Tibial nerve (tissue), 4 donors: ENCODE results near the gene JPH2. TPM values are rescaled to one million over a fixed set of nuclear protein-coding genes. Genes with fewer than 3 reads are reported as not detected.

Experiments
- DNase-seq, 2 donors: peaks; one replicate each; pipeline ENCODE4 v3.0.0-alpha.2; 2019; ENCODE audit warnings: low spot score in 2 of 2
- H3K27ac ChIP-seq, 4 donors: fragments of 200-600 bp; sonication (generic) in 3 of 4; one replicate each; pipeline ENCODE4 v1.5.1; 2017 to 2019; ENCODE audit warnings: mild to moderate bottlenecking in 1 of 4
- H3K27me3 ChIP-seq, 2 donors: fragments of 200-600 bp; sonication (generic) in 1 of 2; one replicate each; pipeline versions ENCODE4 v1.5.1 to v1.6.0; 2017 to 2019
- H3K36me3 ChIP-seq, 3 donors: fragments of 200-600 bp; sonication (generic); one replicate each; pipeline ENCODE4 v1.5.1; 2018 to 2019
- H3K4me1 ChIP-seq, 4 donors: fragments of 200-600 bp; sonication (generic) in 3 of 4; one replicate each; pipeline ENCODE4 v1.5.1; 2017 to 2019
- H3K4me3 ChIP-seq, 4 donors: fragments of 200-600 bp; sonication (generic) in 3 of 4; one replicate each; pipeline ENCODE4 v1.5.1; 2017 to 2019; ENCODE audit warnings: mild to moderate bottlenecking in 1 of 4, moderate library complexity in 1 of 4
- H3K9me3 ChIP-seq, 4 donors: fragments of 200-600 bp; sonication (generic) in 3 of 4; one replicate each; pipeline ENCODE4 v1.5.1; 2017 to 2019
- EP300 ChIP-seq, 2 donors: sonication (generic); formaldehyde crosslinking; IDR thresholded peaks; one replicate each; pipeline ENCODE4 v1.6.1; 2017; ENCODE audit warnings: antibody characterized with exemption in 2 of 2, mild to moderate bottlenecking in 1 of 2
- POLR2A ChIP-seq, 2 donors: fragments of 450-650 bp; IDR thresholded peaks; one replicate each; pipeline ENCODE4 v1.6.1; 2017; ENCODE audit warnings: antibody characterized with exemption in 2 of 2, mild to moderate bottlenecking in 2 of 2, moderate library complexity in 2 of 2
- WGBS, 2 donors: methylation state at CpG; one replicate each; pipeline ENCODE4 v1.1.5; 2018; 5-methylcytosine and 5-hydroxymethylcytosine counted together
- total RNA-seq, 4 donors: library from RNA; depleted of rRNA; stranded (reverse); fragments of >200 nt; gene quantifications; one replicate each; pipeline ENCODE4 v1.1.0, GENCODE V29; 2016
- TF ChIP-seq, protein P1 (sequence below), 5 experiments: fragments of 200-600 bp in 3 of 5; fragments of 450-650 bp in 2 of 5; sonication (generic) in 3 of 5; IDR thresholded peaks; one replicate each; pipeline ENCODE4 v1.5.1; 2016 to 2019; ENCODE audit warnings: antibody characterized with exemption in 5 of 5, mild to moderate bottlenecking in 3 of 5, moderate library complexity in 2 of 5

JPH2 gene
- total RNA-seq, 4 donors from 2014 or later, result 3.1 to 6.3 (median 5.3) TPM

DNA sequence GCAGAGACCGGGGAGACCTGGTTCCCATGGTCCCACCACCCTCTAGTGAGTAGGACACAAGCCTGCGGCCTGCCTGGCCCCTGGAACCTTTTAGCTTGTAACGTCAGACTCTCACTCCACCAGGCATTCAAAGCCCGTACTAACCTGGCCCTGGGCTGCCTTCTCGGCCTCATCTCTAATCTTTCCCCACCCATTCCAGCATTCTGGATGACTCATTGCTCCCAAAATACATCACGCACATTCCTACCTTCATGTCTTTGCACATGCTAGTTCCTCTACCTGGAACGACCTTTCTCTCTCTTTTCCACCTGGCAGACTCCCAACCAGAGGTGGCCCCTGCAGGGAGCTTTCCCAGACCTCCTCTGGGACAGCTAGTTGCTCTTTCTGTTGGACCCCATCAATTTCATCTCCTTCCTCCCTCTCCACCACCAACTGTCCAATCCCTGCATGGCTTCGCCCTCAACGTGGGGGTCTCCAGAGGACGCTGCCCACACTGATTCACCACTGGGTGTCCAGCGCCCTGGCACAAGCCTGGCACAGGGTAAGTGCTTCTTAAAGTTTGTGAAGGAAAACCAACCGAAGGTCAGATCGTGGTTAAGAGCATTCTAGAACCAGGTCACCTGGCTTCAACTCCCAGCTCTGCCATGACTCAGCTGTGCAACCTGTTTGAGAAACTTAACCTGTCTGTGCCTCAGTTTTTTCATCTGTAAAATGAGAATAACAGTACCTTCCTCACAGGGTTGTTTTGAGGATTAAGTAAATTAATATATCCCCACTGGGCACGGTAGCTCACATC, 35.2 kb downstream of the JPH2 start:
- H3K4me1 ChIP-seq, result no peaks in the 10 kb centered on the region
- no peaks in the 10 kb centered on the region for H3K36me3 ChIP-seq
- DNase-seq, result no peak
- H3K27ac ChIP-seq, result no peak overlapping the region
- no peak for TF ChIP-seq EP300 (IDR thresholded peaks at IDR 0.05)
- TF ChIP-seq, protein P1, sequence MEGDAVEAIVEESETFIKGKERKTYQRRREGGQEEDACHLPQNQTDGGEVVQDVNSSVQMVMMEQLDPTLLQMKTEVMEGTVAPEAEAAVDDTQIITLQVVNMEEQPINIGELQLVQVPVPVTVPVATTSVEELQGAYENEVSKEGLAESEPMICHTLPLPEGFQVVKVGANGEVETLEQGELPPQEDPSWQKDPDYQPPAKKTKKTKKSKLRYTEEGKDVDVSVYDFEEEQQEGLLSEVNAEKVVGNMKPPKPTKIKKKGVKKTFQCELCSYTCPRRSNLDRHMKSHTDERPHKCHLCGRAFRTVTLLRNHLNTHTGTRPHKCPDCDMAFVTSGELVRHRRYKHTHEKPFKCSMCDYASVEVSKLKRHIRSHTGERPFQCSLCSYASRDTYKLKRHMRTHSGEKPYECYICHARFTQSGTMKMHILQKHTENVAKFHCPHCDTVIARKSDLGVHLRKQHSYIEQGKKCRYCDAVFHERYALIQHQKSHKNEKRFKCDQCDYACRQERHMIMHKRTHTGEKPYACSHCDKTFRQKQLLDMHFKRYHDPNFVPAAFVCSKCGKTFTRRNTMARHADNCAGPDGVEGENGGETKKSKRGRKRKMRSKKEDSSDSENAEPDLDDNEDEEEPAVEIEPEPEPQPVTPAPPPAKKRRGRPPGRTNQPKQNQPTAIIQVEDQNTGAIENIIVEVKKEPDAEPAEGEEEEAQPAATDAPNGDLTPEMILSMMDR (IDR thresholded peaks at IDR 0.05), result no peak
- no peak for TF ChIP-seq POLR2A (IDR thresholded peaks at IDR 0.05)
- WGBS, 2 donors, result 81 to 87% methylated on average over 14 of the region's 14 CpGs
- H3K9me3 ChIP-seq, result peaks cover 0 to 14% (median 0%) of the 10 kb centered on the region in 4 donors
- no peak overlapping the region for H3K4me3 ChIP-seq
- H3K27me3 ChIP-seq, result no peaks in the 10 kb centered on the region

DNA sequence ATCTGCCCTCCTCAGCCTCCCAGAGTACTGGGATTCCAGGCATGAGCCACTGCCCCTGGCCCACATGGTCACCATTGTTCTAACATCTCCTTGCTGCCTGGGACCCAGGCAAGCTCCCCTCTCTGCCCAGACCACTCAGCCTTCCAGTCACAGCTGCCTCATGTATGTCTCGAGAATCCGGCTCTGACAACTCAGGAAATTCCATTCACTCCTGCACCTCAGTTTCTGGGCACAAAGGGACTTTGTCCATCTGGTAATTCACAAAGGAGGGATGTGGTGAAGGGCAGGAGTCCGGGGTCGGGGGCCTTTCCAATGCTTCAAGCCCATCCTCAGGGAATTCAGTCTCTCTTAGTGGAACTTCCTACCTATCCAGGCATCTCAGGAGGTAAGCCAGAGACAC, 40.7 kb downstream of the JPH2 start:
- H3K4me3 ChIP-seq, result no peak overlapping the region
- WGBS, 2 donors, result 46 to 48% methylated on average over 4 of the region's 4 CpGs
- H3K36me3 ChIP-seq, result no peaks in the 10 kb centered on the region
- no peaks in the 10 kb centered on the region for H3K4me1 ChIP-seq
- H3K27me3 ChIP-seq, result no peaks in the 10 kb centered on the region
- no peak for DNase-seq
- H3K9me3 ChIP-seq, result peaks cover 0 to 14% (median 0%) of the 10 kb centered on the region in 4 donors
- TF ChIP-seq, protein P1 (IDR thresholded peaks at IDR 0.05), result no peak
- TF ChIP-seq EP300 (IDR thresholded peaks at IDR 0.05) (no peak), POLR2A (IDR thresholded peaks at IDR 0.05) (no peak)
- no peak overlapping the region for H3K27ac ChIP-seq

DNA sequence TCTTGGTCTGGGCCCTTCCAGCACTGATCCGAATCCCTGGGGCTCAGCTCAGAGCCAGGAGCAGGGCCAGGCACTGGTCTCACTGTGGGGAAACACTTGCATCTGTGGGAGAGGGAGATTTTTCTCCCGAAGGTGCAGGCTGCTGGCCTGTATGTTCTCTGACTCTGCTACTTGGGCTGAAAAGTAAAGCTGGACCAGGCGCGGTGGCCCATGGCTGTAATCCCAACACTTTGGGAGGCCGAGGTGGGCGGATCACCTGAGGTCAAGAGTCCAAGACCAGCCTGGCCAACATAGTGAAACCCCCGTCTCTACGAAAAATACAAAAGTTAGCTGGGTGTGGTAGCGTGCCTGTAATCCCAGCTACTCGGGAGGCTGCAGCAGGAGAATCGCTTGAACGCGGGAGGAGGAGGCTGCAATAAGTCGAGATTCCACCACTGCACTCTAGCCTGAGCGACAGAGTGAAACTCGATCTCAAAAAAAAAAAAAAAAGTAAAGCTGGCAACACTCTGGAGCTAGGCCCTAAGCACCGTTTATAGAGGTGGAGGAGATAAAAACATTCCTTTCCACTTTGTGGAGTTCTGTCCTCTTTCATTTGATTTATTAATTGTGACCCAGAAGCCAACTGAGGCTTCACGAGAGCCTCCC, 41.7 kb downstream of the JPH2 start:
- Histone ChIP-seq H3K27ac (no peak overlapping the region), H3K27me3 (no peaks in the 10 kb centered on the region), H3K9me3 (peaks cover 0 to 11% (median 0%) of the 10 kb centered on the region in 4 donors), H3K36me3 (no peaks in the 10 kb centered on the region), H3K4me3 (no peak overlapping the region), H3K4me1 (no peaks in the 10 kb centered on the region)
- WGBS, 2 donors, result 73 to 75% methylated on average over 18 of the region's 18 CpGs
- TF ChIP-seq POLR2A (IDR thresholded peaks at IDR 0.05), result no peak
- TF ChIP-seq, protein P1 (IDR thresholded peaks at IDR 0.05), result no peak
- no peak for TF ChIP-seq EP300 (IDR thresholded peaks at IDR 0.05)
- DNase-seq, result no peak

DNA sequence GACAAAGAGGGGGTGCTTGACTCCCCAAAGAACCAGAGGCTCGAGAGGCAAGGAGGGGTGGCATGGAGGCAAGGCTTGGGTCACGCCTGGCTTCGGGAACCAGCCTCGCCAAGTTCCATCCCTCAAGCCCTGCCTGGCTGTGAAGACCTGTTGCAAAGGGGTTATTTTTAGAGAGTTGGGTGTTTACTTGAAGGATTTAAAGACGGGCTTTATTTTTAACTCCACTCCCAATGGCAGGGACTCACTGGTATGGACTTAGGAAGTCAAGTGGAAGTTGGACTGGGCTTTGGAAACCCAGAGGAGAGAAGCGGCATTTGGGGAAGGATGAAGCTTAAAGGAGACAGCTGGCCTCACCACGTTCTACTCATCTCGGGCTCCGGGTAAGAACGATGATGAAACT, 43.1 kb downstream of the JPH2 start:
- TF ChIP-seq POLR2A (IDR thresholded peaks at IDR 0.05) (no peak), EP300 (IDR thresholded peaks at IDR 0.05) (no peak)
- TF ChIP-seq, protein P1 (IDR thresholded peaks at IDR 0.05), result no peak
- WGBS, 2 donors, result 83 to 86% methylated on average over 10 of the region's 10 CpGs
- DNase-seq, result no peak

DNA sequence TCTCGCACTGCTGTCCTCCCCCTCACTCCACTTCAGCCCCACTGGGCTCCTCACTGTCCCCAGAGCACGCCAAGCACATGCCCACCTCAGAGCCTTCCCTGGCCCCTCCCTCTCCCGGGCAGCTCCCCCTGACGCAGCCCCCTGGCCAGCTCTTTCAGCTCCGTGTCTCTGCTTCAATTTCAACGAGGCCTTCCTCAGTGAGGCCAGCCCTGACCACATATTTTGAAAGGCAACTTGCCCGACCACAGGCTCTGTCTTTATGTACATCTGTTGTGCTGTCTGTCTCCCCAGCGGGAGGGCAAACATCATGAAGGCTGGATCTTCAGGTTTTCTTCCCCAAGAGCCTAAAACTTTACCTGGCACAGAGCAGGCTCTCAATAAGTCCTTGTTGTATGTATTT, 44.6 kb downstream of the JPH2 start:
- Histone ChIP-seq H3K4me3 (no peak overlapping the region), H3K36me3 (no peaks in the 10 kb centered on the region), H3K27ac (no peak overlapping the region), H3K9me3 (no peaks in the 10 kb centered on the region), H3K27me3 (no peaks in the 10 kb centered on the region), H3K4me1 (peaks cover 0 to 2% (median 0%) of the 10 kb centered on the region in 4 donors)
- 13 to 21% methylated on average over 8 of the region's 8 CpGs for WGBS, 2 donors
- no peak for DNase-seq
- no peak for TF ChIP-seq EP300 (IDR thresholded peaks at IDR 0.05)
- TF ChIP-seq, protein P1 (IDR thresholded peaks at IDR 0.05), result no peak
- TF ChIP-seq POLR2A (IDR thresholded peaks at IDR 0.05), result no peak

More for the DNA sequence above, 43.1 kb downstream of the JPH2 start:
- Histone ChIP-seq H3K4me1 (no peaks in the 10 kb centered on the region), H3K4me3 (no peak overlapping the region), H3K9me3 (peaks cover 0 to 3% (median 0%) of the 10 kb centered on the region in 4 donors), H3K27me3 (no peaks in the 10 kb centered on the region), H3K27ac (no peak overlapping the region), H3K36me3 (no peaks in the 10 kb centered on the region)
